HG03354 (cell line): ENCODE data around the gene SLC4A5.
"Not testable (repeated sequence)": the region's sequence is repeated elsewhere in the genome, so short reads cannot be mapped to it uniquely, and the experiment has no call there.

ENCODE experiments used
- ATAC-seq: cut with Tn5 transposase; IDR thresholded peaks from one replicate; pipeline ENCODE4 v1.9.1; 2021; ENCODE audit warnings: mild to moderate bottlenecking; ENCODE audit not compliant: unreplicated experiment, poor library complexity, severe bottlenecking

SLC4A5 gene

GRCh38 chr2:74369976-74370375 is 26.8 kb upstream of the SLC4A5 start:
- ATAC-seq: no peak

DNA sequence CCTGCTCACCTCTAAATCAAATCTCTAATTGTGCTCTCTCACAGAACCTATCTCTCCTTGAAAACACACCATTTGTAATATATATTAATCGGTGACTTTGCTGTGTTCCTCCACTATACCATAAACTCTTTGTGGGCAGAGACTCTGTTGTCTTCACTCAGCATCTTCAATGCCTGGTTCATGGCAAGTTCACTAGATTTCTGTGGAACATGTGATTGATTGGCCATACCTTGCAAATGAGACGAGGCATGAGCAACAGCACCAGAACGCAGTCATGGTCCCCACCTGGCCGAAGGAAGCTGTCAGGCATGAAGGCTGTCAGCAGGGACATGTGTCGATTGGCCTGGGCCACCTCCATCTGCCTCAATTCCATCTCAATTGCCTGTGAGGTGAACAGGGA is 25.3 kb upstream of the SLC4A5 start:
- ATAC-seq: no peak

GRCh38 chr2:74367789-74368188 is 24.6 kb upstream of the SLC4A5 start:
- no peak for ATAC-seq

- ATAC-seq: no peak
Measured at GRCh38 chr2:74366036-74366435, 22.8 kb upstream of the SLC4A5 start.

- ATAC-seq: no peak
Measured at GRCh38 chr2:74364533-74365505, 21.6 kb upstream of the SLC4A5 start.

DNA sequence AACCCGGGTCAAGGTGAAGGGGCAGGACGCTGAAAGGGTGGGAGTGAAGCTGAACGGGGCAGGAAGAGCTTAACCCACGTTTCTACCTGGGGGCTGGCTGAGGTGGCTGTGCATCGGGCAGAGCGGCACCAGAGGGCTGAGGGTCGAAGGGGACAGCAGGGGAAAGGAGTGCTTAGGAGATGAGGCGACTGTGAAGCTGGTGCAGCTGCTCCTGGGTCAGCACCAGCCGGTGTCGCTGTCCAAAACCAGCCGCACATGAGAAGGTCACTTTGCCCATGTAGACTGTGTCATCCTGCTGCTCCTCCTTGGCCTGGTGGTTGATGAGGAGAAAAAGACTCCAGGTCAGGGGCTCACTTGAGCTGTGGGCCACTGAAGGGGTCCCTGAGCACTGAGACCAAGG is 18.1 kb upstream of the SLC4A5 start:
- ATAC-seq: no peak

GRCh38 chr2:74357627-74358026 is 14.4 kb upstream of the SLC4A5 start:
- no peak for ATAC-seq

GRCh38 chr2:74349889-74350288 is 6.7 kb upstream of the SLC4A5 start:
- no peak for ATAC-seq

DNA sequence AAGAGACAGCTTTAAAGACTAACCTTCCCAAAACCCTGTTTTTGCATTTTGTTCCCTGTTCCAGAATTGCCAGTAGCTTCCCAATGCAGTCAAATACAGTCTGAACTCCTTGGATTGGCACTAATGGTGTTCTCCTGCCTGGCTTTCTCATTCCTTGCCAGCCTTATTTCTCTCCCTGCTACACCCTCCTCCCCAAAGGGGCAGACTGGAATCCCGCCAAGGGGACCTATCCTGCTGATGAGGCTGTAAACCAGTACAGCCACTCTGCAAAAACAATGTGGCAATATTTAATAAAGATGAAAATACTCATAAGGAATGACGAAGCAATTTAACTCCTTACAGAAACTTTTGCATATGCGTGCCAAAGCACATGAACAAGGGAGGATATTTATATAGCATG is 4.5 kb upstream of the SLC4A5 start:
- no peak for ATAC-seq

GRCh38 chr2:74347303-74347702 is 4.1 kb upstream of the SLC4A5 start:
- ATAC-seq: no peak

DNA sequence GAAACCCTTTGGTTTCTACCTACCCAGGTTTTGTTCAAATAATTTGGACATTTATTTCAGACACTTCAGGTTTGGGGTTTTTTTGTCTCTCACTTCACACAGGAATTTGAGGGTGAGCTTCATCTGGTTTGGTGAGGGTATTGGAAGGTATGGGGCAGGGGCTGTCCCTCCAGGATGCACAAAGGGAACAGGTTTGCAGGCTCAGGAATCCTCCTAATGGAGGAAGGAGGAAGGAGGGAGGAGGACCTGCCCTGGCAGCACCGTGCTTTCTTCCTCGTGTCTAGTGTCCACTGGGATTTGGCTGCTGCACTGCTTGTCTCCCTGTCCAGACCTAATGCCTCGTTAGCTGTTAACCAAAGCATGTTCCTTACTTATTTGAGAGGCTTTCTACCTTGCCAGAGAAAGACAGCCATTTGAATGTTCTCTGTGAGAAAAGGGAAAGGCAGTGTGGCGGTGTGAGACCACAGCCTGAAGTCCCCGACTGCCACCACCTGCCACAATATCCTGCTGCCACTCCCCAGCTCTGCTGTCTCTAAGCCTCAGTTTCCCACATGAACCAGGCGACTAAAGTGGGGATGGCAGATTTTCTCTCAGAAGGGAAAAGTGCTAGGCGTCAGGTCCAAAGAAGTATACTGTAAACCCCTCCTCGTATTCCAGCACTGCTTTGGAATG is 2.2 kb upstream of the SLC4A5 start:
- no peak for ATAC-seq

DNA sequence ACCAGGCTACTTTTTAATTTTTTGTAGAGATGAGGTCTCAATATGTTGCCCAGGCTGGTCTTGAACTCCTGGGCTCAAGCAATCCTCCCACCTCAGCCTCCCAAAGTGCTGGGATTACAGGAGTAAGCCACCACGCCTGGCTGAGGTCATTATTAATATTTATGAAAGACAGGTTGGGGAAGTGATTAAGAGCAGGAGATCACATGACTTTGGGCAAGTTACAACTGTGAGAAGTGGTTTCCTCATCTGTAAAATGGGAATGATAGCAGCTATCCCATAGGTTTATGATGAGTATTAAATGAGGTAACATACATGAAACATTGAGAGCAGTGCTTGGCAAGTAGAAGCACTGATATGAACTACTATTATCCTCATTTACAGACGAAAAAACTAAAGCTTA is 7.0 kb downstream of the SLC4A5 start:
- ATAC-seq: not testable (repeated sequence)

- ATAC-seq: no peak
Measured at GRCh38 chr2:74334931-74335333, 8.3 kb downstream of the SLC4A5 start.

GRCh38 chr2:74333896-74334586 is 9.2 kb downstream of the SLC4A5 start:
- no peak for ATAC-seq

DNA sequence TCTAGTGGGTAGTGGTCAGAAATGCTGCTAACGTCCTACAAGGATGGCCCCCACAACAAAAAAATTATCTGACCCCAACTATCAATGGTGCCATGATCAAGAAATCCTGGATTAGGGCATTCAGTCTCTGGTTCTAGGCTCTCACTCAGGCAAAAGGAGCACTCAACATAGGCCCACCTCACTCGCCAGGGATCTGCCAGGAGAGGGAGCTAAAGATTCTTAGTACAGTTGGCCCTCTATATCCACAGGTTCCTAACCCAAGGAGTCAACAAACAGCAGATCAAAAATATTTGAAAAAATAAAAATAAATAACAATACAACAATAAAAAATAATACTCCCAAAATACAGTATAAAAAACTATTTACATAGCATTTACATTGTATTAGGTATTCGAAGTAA is 10.0 kb downstream of the SLC4A5 start:
- no peak for ATAC-seq

DNA sequence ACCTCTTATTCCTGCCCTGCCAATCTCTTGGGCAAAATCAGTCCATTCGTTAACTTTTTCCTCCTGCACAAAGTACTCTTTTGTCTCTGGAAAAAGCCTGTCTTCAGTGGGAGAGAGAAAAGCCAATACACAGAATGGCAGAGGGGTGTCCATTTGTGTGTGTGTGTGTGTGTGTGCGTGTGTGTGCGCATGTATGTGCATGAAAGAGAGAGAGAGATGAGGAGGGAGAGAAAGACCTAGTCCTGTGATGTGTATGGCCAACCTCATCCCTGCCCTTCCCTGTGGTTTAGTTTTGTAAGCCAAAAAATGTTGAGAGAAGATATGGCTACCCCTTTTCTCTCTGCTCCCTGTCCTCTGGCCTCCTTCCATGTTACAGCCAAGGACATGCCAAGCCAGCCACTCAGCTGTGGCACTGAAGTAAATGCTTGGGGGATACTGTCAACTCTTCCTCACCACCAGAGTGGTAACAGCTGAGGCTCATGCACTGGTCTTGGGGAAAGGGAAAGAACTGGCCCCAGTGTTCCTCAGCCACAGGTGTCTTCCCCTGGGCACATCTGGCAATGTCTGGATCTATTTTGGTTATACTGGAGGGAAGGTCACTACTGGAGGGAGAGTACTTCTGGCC is 10.6 kb downstream of the SLC4A5 start:
- ATAC-seq: no peak

DNA sequence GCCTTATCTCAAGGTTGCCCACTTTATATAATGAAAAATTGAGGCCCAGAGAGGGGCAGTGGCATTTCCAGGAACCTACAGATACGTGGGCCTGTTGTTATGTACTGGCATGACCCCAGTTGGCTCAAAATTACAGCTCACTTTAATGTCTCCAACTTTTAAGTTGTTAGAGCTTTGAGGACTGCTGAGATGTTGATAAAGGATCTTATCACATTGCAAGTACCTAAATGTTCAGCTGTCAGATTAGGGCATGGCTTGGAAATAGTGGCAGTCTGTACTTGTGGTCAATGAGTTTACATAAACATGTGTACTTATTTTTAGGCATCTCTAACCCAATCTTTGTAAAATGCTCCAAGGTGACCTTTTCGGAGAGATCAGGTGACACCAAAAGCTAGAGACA is 14.6 kb downstream of the SLC4A5 start:
- no peak for ATAC-seq

- no peak for ATAC-seq
Measured at GRCh38 chr2:74328074-74328473, 15.1 kb downstream of the SLC4A5 start.

DNA sequence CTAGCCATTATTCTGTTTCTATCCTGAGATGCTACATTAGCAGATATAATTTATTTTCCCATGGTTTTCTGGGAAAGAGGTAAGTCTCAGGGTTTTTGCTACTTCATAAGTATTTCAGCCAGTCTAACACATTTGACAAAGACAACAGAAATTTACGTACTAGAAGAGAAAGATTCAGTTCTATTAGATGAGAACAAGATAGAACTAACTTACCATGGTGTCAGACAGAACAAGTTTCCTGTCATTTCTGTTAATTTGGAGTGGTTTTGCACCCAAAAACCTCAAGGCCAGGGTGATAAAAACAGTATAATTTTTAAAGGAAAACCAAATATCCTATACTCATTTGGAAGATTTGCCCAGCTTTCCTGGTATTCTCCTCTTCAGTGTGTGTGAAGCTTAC is 15.6 kb downstream of the SLC4A5 start:
- no peak for ATAC-seq

GRCh38 chr2:74327199-74327598 is 16.0 kb downstream of the SLC4A5 start:
- no peak for ATAC-seq
